ENCODE results near the gene SORCS2.
"Not testable (repeated sequence)": the region's sequence is repeated elsewhere in the genome, so short reads cannot be mapped to it uniquely, and the experiment has no call there.

SORCS2 gene

GRCh38 chr4:7434141-7434765 is 241.9 kb downstream of the SORCS2 start:
- no peak for DNase-seq

- no peak for DNase-seq
These were observed 242.4 kb downstream of the SORCS2 start, which contains the start of gene PSAPL1 for GRCh38 chr4:7434766-7435150. Gene PSAPL1, minus strand, starts transcription at chr4:7434930. Its CDS starts 51 bp downstream, at chr4:7434879.

- DNase-seq, result no peak
These were observed 243.2 kb downstream of the SORCS2 start for GRCh38 chr4:7435471-7436061.

GRCh38 chr4:7436256-7436655 is 243.9 kb downstream of the SORCS2 start:
- no peak for DNase-seq

- DNase-seq, result no peak
These were observed 247.4 kb downstream of the SORCS2 start for GRCh38 chr4:7439699-7440098.

GRCh38 chr4:7441201-7441600 is 248.9 kb downstream of the SORCS2 start:
- DNase-seq, result no peak

- no peak for DNase-seq
These were observed 250.3 kb downstream of the SORCS2 start for GRCh38 chr4:7442574-7443162.

GRCh38 chr4:7444314-7444713 is 252.0 kb downstream of the SORCS2 start:
- DNase-seq, result no peak

GRCh38 chr4:7444731-7445130 is 252.4 kb downstream of the SORCS2 start:
- DNase-seq, result no peak

GRCh38 chr4:7447236-7447635 is 254.9 kb downstream of the SORCS2 start:
- DNase-seq, result no peak

- no peak for DNase-seq
These were observed 255.7 kb downstream of the SORCS2 start for GRCh38 chr4:7448036-7448435.

- DNase-seq, result no peak
These were observed 258.6 kb downstream of the SORCS2 start for GRCh38 chr4:7450775-7451433.

GRCh38 chr4:7451434-7451789 is 259.1 kb downstream of the SORCS2 start:
- DNase-seq, result no peak

- no peak for DNase-seq
These were observed 259.5 kb downstream of the SORCS2 start for GRCh38 chr4:7451800-7452199.

GRCh38 chr4:7452802-7453201 is 260.5 kb downstream of the SORCS2 start:
- not testable (repeated sequence) for DNase-seq

- DNase-seq, result no peak
These were observed 265.1 kb downstream of the SORCS2 start for GRCh38 chr4:7457201-7458065.

- DNase-seq, result no peak
These were observed 265.7 kb downstream of the SORCS2 start for GRCh38 chr4:7458066-7458425.

GRCh38 chr4:7458477-7458876 is 266.1 kb downstream of the SORCS2 start:
- no peak for DNase-seq

- no peak for DNase-seq
These were observed 267.1 kb downstream of the SORCS2 start for GRCh38 chr4:7459471-7459870.

- DNase-seq, result no peak
These were observed 268.2 kb downstream of the SORCS2 start for GRCh38 chr4:7460566-7460965.

GRCh38 chr4:7461230-7461629 is 268.9 kb downstream of the SORCS2 start:
- DNase-seq, result no peak

GRCh38 chr4:7462509-7462971 is 270.2 kb downstream of the SORCS2 start:
- no peak for DNase-seq

Measured in activated naive CD4-positive, alpha-beta T cell (primary cell).